IMR-90 (cell line): ENCODE measurements around the gene IFRD2. TPM values are rescaled to one million over a fixed set of nuclear protein-coding genes. Genes with fewer than 3 reads are reported as not detected.
A peak's percentile ranks its signal among the peaks of the same experiment; 100 is the strongest.

Source experiments
- ATAC-seq: fragments of 200-7000 bp; cut with Tn5 transposase; 2 replicates; pipeline ENCODE4 v1.9.1; 2020; ENCODE audit warnings: low read depth, mild to moderate bottlenecking, moderate library complexity
- BruUV-seq: library from RNA; stranded (reverse); fragments of 400-500 nt; replicated peaks from 2 replicates; lab custom pipeline; 2021; lab: Mats Ljungman, UMichigan
- CTCF ChIA-PET: fragments of 300-600 bp; formaldehyde crosslinking; extraction: SDS; loops from one replicate; lab custom pipeline; 2021; ENCODE audit warnings: antibody characterized with exemption; lab: Yijun Ruan, JAX
- POLR2A ChIA-PET: fragments of 300-600 bp; sonication (Branson Sonifier 250); formaldehyde crosslinking; loops from one replicate; lab custom pipeline; 2022; ENCODE audit warnings: antibody characterized with exemption; ENCODE audit not compliant: unreplicated experiment; lab: Charles Lee
- DNase-seq: peaks from one replicate; pipeline ENCODE4 v3.0.0; 2013
- H2AFZ ChIP-seq: replicated peaks from 2 replicates; pipeline ENCODE3; 2013; ENCODE audit warnings: low read length, mild to moderate bottlenecking; ENCODE audit not compliant: poor library complexity
- H2AK5ac ChIP-seq: 2 replicates; pipeline ENCODE4 v1.6.1; 2013; ENCODE audit warnings: low read depth, low read length, inconsistent platforms
- H2AK9ac ChIP-seq: replicated peaks from 2 replicates; pipeline ENCODE3; 2013; ENCODE audit warnings: mild to moderate bottlenecking, low read depth, low read length, moderate library complexity; ENCODE audit not compliant: poor library complexity
- H2BK120ac ChIP-seq: 2 replicates; pipeline ENCODE4 v1.6.1; 2013; ENCODE audit warnings: low read depth, low read length, inconsistent platforms
- H2BK15ac ChIP-seq: 3 replicates; pipeline ENCODE4 v1.6.1; 2013; ENCODE audit warnings: low read depth, low read length, inconsistent platforms
- H2BK20ac ChIP-seq: 2 replicates; pipeline ENCODE4 v1.6.1; 2013; ENCODE audit warnings: low read depth, mild to moderate bottlenecking, inconsistent platforms, low read length, moderate library complexity
- H2BK5ac ChIP-seq: 2 replicates; pipeline ENCODE4 v1.6.1; 2013; ENCODE audit warnings: mild to moderate bottlenecking, low read depth, low read length, inconsistent platforms; ENCODE audit not compliant: poor library complexity, severe bottlenecking
- H3K14ac ChIP-seq: replicated peaks from 2 replicates; pipeline ENCODE4 v1.6.1; 2013; ENCODE audit warnings: low read depth, low read length, inconsistent platforms
- H3K18ac ChIP-seq: 2 replicates; pipeline ENCODE4 v1.6.1; 2013; ENCODE audit warnings: low read depth, low read length, control low read depth
- H3K23ac ChIP-seq: 2 replicates; pipeline ENCODE4 v1.6.1; 2013; ENCODE audit warnings: low read depth, low read length, inconsistent platforms
- H3K27ac ChIP-seq: 2 replicates; pipeline ENCODE4 v1.5.1; 2013; ENCODE audit warnings: mild to moderate bottlenecking, control low read depth, low read length; ENCODE audit not compliant: insufficient read depth
- H3K27me3 ChIP-seq: 2 replicates; pipeline ENCODE4 v1.6.1; 2013; ENCODE audit warnings: low read length; ENCODE audit not compliant: control insufficient read depth, insufficient read depth
- H3K36me3 ChIP-seq: 2 replicates; pipeline ENCODE4 v1.6.1; 2013; ENCODE audit warnings: low read length, mixed read lengths; ENCODE audit not compliant: control insufficient read depth, insufficient read depth
- H3K4ac ChIP-seq: 2 replicates; pipeline ENCODE4 v1.6.1; 2013; ENCODE audit warnings: low read depth, low read length, inconsistent platforms
- H3K4me1 ChIP-seq: 2 replicates; pipeline ENCODE4 v1.6.1; 2013; ENCODE audit warnings: low read length, mixed read lengths; ENCODE audit not compliant: control insufficient read depth, insufficient read depth
- H3K4me2 ChIP-seq: 2 replicates; pipeline ENCODE4 v1.6.1; 2013; ENCODE audit warnings: low read depth, mild to moderate bottlenecking, control low read depth, low read length, moderate library complexity
- H3K4me3 ChIP-seq: 2 replicates; pipeline ENCODE4 v1.5.1; 2013; ENCODE audit warnings: low read depth, mild to moderate bottlenecking, control low read depth, low read length, moderate library complexity; ENCODE audit not compliant: insufficient read depth
- H3K56ac ChIP-seq: 2 replicates; pipeline ENCODE4 v1.6.1; 2013; ENCODE audit warnings: low read length, inconsistent platforms; ENCODE audit not compliant: insufficient read depth; ENCODE audit errors: extremely low read depth
- H3K79me1 ChIP-seq, 2 experiments: 2 replicates each; pipeline ENCODE4 v1.6.1; 2013; ENCODE audit warnings: low read length in 2 of 2, inconsistent platforms in 1 of 2, low read depth in 1 of 2
- H3K9ac ChIP-seq: 2 replicates; pipeline ENCODE4 v1.6.1; 2013; ENCODE audit warnings: low read depth, low read length, control low read depth
- H3K9me1 ChIP-seq: 2 replicates; pipeline ENCODE4 v1.6.1; 2013; ENCODE audit warnings: low read length, inconsistent platforms; ENCODE audit not compliant: insufficient read depth
- H3K9me3 ChIP-seq: 2 replicates; pipeline ENCODE4 v1.6.1; 2013; ENCODE audit warnings: low read length; ENCODE audit not compliant: control insufficient read depth, insufficient read depth
- H4K20me1 ChIP-seq: 2 replicates; pipeline ENCODE4 v1.6.1; 2013; ENCODE audit warnings: low read length, inconsistent platforms; ENCODE audit not compliant: insufficient read depth
- H4K5ac ChIP-seq: 2 replicates; pipeline ENCODE4 v1.6.1; 2013; ENCODE audit warnings: mild to moderate bottlenecking, low read depth, low read length, control low read depth
- H4K8ac ChIP-seq, 2 experiments: 2 replicates each; pipeline ENCODE4 v1.6.1; 2013; ENCODE audit warnings: low read depth in 2 of 2, low read length in 2 of 2, control low read depth in 1 of 2, inconsistent platforms in 1 of 2
- H4K91ac ChIP-seq: 2 replicates; pipeline ENCODE4 v1.6.1; 2013; ENCODE audit warnings: low read depth, low read length, inconsistent platforms; ENCODE audit not compliant: insufficient read depth
- CHD1 ChIP-seq: IDR thresholded peaks from 2 replicates; pipeline ENCODE4 v1.6.1; 2012; ENCODE audit warnings: low read depth, low read length, improper control_type of control experiment
- FOS ChIP-seq: fragments of 150-350 bp; IDR thresholded peaks from 2 replicates; pipeline ENCODE4 v1.6.1; 2016; ENCODE audit warnings: low read depth, low read length
- MAFK ChIP-seq: IDR thresholded peaks from 2 replicates; pipeline ENCODE4 v1.6.1; 2012; ENCODE audit warnings: low read depth, low read length, improper control_type of control experiment
- MAZ ChIP-seq: IDR thresholded peaks from 2 replicates; pipeline ENCODE4 v1.6.1; 2012; ENCODE audit warnings: low read depth, mild to moderate bottlenecking, low read length, improper control_type of control experiment, moderate library complexity, borderline replicate concordance
- MXI1 ChIP-seq: IDR thresholded peaks from 2 replicates; pipeline ENCODE4 v1.6.1; 2012; ENCODE audit warnings: low read depth, mild to moderate bottlenecking, low read length, moderate library complexity, borderline replicate concordance
- POLR2A ChIP-seq: IDR thresholded peaks from 2 replicates; pipeline ENCODE4 v1.6.1; 2012; ENCODE audit warnings: mild to moderate bottlenecking, low read depth, low read length
- WGBS, 2 experiments: methylation state at CpG; one replicate each; pipeline versions ENCODE4 v1.1.5 to v1.1.7; 2013; ENCODE audit warnings: missing lambda C conversion rate in 2 of 2; ENCODE audit not compliant: insufficient read length in 1 of 2; ENCODE audit errors: extremely low coverage in 2 of 2; 5-methylcytosine and 5-hydroxymethylcytosine counted together
- dilution Hi-C: fragments of 300-500 bp; cut with HindIII; formaldehyde crosslinking; loops from one replicate; pipeline ENCODE4 v1.14.3; 2018; ENCODE audit warnings: low sequenced_read_pairs; ENCODE audit not compliant: unreplicated experiment
- in situ Hi-C: fragments of 300-500 bp; cut with MboI; formaldehyde crosslinking; loops from 3 replicates; pipeline ENCODE4 v1.14.3; 2019; ENCODE audit warnings: low sequenced_read_pairs, inconsistent platforms, mixed read lengths
- intact Hi-C: fragments of 100-400 bp; cut with micrococcal nuclease; formaldehyde crosslinking; loops from 2 replicates; pipeline ENCODE4 v1.10.0; 2022
- polyA plus RNA-seq, 3 experiments: library from polyadenylated mRNA; depleted of rRNA; stranded (reverse); fragments of >200 nt; gene quantifications; 2 replicates each; pipeline ENCODE4 v1.2.3, GENCODE V29; 2012; ENCODE audit warnings: low replicate concordance in 1 of 3
- total RNA-seq: library from RNA; depleted of rRNA; stranded (reverse); fragments of >200 nt; gene quantifications from 2 replicates; pipeline ENCODE4 v1.2.3, GENCODE V29; 2012
- TF ChIP-seq, protein P1 (sequence below): conservative IDR thresholded peaks from 2 replicates; pipeline ENCODE4 v1.5.1; 2012; ENCODE audit warnings: mild to moderate bottlenecking, low read depth, low read length, improper control_type of control experiment
- TF ChIP-seq, protein P2 (sequence below): fragments of 150-350 bp; IDR thresholded peaks from 2 replicates; pipeline ENCODE4 v1.6.1; 2016; ENCODE audit warnings: low read depth, mild to moderate bottlenecking, low read length, moderate library complexity, borderline replicate concordance
- TF ChIP-seq, protein P3 (sequence below): fragments of 150-350 bp; IDR thresholded peaks from 2 replicates; pipeline ENCODE4 v1.6.1; 2017; ENCODE audit warnings: mild to moderate bottlenecking, antibody characterized with exemption, low read length, low read depth

Gene IFRD2
- total and polyA plus RNA-seq, 2 of the 4 experiments (the other 2 are of a cell fraction) = 52.7 to 79.1 TPM

DNA sequence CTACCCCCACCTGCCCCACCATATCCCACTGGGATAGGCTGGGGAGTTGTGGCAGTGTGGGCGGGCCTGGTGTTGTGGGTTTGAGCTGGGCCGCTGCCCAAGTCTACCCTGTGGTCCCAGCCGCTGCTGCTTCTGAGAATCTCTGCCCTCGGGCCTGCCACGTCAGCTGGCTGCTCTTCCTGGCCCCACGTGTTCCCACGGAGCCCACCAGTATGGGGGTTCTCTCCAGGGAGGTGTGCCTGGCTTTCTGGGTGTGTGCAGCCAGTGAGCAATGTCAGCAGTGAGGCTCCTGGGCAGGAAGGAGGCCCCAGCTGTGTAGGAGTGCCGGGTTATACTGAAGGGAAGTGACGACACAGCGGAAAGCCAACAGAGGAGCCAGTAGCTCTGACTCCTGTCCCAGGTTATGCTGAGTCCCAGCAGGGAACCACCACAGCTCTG, 45.7 kb downstream of the IFRD2 start:
- H3K14ac ChIP-seq = peak overlapping the region; percentile 74
- peak overlapping the region; percentile 76 for H4K91ac ChIP-seq
- H2BK120ac ChIP-seq = peak overlapping the region; percentile 13; the same call in 1 of the 2 replicates
- no peak overlapping the region for H2BK20ac ChIP-seq
- CTCF ChIA-PET = interaction anchor here (0.6 to 1.1 kb wide), 10 partner anchors 9 to 135 kb away, joined by 3 to 8 read pairs (median 5); partner anchors contain the start of genes GNAI2 and SEMA3B
- H2AFZ ChIP-seq = peak overlapping the region; percentile 86
- peak overlapping the region; percentile 56 for H4K5ac ChIP-seq
- H2AK5ac ChIP-seq = peak overlapping the region; percentile 97
- POLR2A ChIA-PET = interaction anchor here (0.6 to 1.0 kb wide), 2 partner anchors 11 to 65 kb away, joined by 3 to 6 read pairs; partner anchors contain the start of gene GNAI2
- peak overlapping the region; percentile 57; the same call in 1 of the 2 replicates for H3K23ac ChIP-seq
- peak overlapping the region; percentile 89 for H3K4ac ChIP-seq
- peaks cover 15% of the 10 kb centered on the region for H3K9me1 ChIP-seq
- peak overlapping the region; percentile 53 for H3K4me2 ChIP-seq
- H3K9me3 ChIP-seq = no peaks in the 10 kb centered on the region
- peak overlapping the region; percentile 98 for H2AK9ac ChIP-seq
- peak overlapping the region; percentile 81 for H2BK5ac ChIP-seq
- H3K18ac ChIP-seq = no peak overlapping the region
- H3K56ac ChIP-seq = peak overlapping the region; percentile 1; the same call in 1 of the 2 replicates
- H3K9ac ChIP-seq = peak overlapping the region; percentile 13
- intact Hi-C loops (loop anchor here (1.0 kb wide), 1 partner anchor 19 kb away; no protein-coding TSS in a partner anchor), dilution Hi-C loops (no loop called here), in situ Hi-C loops (no loop called here)
- peaks cover 66% of the 10 kb centered on the region for H3K4me1 ChIP-seq
- H2BK15ac ChIP-seq = peak overlapping the region; percentile 14; the same call in 1 of the 3 replicates
- TF ChIP-seq, protein P1, sequence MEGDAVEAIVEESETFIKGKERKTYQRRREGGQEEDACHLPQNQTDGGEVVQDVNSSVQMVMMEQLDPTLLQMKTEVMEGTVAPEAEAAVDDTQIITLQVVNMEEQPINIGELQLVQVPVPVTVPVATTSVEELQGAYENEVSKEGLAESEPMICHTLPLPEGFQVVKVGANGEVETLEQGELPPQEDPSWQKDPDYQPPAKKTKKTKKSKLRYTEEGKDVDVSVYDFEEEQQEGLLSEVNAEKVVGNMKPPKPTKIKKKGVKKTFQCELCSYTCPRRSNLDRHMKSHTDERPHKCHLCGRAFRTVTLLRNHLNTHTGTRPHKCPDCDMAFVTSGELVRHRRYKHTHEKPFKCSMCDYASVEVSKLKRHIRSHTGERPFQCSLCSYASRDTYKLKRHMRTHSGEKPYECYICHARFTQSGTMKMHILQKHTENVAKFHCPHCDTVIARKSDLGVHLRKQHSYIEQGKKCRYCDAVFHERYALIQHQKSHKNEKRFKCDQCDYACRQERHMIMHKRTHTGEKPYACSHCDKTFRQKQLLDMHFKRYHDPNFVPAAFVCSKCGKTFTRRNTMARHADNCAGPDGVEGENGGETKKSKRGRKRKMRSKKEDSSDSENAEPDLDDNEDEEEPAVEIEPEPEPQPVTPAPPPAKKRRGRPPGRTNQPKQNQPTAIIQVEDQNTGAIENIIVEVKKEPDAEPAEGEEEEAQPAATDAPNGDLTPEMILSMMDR = no peak
- no peak for TF ChIP-seq POLR2A
- TF ChIP-seq FOS = no peak
- no peak for TF ChIP-seq CHD1
- TF ChIP-seq, protein P2, sequence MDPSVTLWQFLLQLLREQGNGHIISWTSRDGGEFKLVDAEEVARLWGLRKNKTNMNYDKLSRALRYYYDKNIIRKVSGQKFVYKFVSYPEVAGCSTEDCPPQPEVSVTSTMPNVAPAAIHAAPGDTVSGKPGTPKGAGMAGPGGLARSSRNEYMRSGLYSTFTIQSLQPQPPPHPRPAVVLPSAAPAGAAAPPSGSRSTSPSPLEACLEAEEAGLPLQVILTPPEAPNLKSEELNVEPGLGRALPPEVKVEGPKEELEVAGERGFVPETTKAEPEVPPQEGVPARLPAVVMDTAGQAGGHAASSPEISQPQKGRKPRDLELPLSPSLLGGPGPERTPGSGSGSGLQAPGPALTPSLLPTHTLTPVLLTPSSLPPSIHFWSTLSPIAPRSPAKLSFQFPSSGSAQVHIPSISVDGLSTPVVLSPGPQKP = no peak
- TF ChIP-seq MXI1 = peak; percentile 65
- no peak for TF ChIP-seq MAZ
- TF ChIP-seq, protein P3, sequence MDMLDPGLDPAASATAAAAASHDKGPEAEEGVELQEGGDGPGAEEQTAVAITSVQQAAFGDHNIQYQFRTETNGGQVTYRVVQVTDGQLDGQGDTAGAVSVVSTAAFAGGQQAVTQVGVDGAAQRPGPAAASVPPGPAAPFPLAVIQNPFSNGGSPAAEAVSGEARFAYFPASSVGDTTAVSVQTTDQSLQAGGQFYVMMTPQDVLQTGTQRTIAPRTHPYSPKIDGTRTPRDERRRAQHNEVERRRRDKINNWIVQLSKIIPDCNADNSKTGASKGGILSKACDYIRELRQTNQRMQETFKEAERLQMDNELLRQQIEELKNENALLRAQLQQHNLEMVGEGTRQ = peak; percentile 63
- TF ChIP-seq MAFK = peak; percentile 59
- ATAC-seq (peak; percentile 55), DNase-seq (peak; percentile 92)
- H3K79me1 ChIP-seq = peaks cover 9 to 89% of the 10 kb centered on the region in 2 experiments
- WGBS, 2 experiments = 50% methylated on average over 2 of the region's 10 CpGs; no CpG with 5 or more reads in 1 of the 2 experiments
- H4K20me1 ChIP-seq = peaks cover 86% of the 10 kb centered on the region
- no TSS peak for BruUV-seq
- H3K27me3 ChIP-seq = no peaks in the 10 kb centered on the region
- peak overlapping the region; percentile 72 for H3K27ac ChIP-seq
- no peak overlapping the region for H3K4me3 ChIP-seq
- peak overlapping the region; percentile 70 to 98 for H4K8ac ChIP-seq
- peaks cover 22% of the 10 kb centered on the region for H3K36me3 ChIP-seq
